GM19455 (cell line): ENCODE results near the gene SYNGR4.

Experiments used
- ATAC-seq: cut with Tn5 transposase; IDR thresholded peaks from one replicate; pipeline ENCODE4 v1.9.1; 2021; ENCODE audit not compliant: unreplicated experiment

Gene SYNGR4

DNA sequence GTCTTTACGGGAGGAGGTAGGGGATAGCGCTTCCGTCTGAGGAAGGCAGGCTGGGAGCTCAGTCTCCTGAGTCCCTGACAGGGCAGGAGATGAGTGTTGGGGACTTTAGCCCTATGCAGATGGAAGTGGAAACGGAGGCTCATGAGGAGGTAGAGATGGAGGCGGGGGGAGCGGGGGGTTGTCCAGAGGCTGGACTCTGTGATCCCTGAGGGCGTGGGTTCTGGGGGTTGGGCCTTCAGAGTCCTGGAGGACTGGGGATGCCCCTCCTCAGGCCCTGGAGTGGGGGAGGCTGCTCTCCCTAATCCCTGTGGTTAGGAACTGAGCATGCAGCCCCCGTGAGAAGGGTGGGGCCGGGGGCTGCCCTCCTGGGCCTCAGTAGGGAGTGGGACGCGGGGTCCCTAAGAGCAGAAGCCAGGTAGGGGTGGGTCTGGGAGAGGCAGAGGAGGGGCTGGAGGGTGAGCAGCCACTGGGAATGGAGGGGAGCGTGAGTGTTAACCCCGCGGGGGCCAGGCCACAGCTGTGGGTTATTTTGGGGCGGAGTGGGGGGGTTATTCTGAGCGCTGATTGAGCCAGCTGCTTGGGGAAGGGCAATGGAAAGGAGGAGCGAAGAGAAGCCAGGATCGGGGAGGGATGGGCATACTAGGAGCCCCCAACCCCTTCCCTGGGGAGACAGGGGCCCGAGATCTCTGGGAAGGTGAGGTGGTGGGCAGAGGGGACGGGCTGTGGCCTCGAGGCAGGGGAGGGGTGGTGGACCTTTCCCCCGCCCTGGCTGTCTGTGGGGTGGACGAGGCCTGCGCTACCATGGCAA lies 32.1 kb downstream of the SYNGR4 start:
- ATAC-seq, result no peak

DNA sequence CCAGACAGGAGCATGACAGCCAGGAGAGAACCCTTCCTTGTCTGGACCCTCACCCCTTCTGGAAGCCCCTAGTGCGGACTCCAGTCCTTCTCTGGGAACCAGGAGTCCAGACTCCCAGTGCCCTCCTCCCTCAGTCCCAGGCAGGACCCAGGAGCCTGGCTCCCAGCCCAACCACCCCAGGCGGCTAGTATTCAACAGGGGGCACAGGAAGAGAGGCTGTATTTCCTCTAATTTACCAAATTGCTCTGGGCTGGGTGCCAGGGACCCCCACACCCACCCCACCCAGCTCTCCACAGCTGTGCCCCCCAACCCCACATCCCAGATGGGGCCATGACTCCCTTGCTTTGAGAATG lies 32.6 kb downstream of the SYNGR4 start:
- ATAC-seq, result no peak

DNA sequence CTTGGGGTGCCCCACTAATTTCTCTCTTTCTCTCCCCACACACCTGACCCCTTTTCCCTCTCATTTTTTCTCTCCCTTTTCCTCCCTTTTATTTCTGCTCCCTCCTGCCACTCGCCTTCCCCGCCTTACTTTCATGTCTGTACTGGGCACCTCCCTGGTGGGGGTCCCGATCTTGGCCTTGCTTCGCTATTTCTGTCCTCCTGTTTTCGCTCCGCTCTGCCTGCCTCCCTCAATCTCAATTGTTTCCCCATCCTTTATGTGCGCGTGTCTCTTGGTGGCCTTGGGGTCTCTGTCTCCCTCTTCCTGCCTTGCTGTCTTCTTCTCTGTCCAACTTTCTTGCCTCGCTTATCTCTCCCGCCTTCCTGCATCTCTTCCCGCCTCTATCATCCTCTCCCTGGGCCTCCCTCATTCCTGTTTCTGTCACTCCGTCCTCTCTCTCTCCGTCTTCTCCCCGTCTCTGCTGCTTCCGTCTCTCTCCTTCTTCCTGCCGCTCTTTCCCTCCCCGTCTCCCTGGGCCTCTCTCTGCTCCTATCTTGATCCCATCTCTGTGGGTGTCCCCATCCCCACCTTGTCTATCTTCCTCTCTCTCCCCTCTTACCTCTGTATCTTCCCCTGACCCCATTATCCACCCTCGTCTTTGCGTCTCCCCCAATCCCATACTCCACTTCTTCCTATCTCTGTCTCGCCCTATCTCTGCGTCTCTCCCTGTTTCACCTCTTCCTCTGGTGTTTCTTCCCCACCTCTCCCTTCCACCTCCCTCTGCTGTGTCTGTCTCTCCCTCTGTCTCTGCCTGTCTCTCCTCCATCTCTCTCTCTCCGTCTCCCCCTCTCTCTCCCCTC lies 33.3 kb downstream of the SYNGR4 start:
- no peak for ATAC-seq

- no peak for ATAC-seq
These were observed 33.9 kb downstream of the SYNGR4 start for GRCh38 chr19:48398102-48398374.

DNA sequence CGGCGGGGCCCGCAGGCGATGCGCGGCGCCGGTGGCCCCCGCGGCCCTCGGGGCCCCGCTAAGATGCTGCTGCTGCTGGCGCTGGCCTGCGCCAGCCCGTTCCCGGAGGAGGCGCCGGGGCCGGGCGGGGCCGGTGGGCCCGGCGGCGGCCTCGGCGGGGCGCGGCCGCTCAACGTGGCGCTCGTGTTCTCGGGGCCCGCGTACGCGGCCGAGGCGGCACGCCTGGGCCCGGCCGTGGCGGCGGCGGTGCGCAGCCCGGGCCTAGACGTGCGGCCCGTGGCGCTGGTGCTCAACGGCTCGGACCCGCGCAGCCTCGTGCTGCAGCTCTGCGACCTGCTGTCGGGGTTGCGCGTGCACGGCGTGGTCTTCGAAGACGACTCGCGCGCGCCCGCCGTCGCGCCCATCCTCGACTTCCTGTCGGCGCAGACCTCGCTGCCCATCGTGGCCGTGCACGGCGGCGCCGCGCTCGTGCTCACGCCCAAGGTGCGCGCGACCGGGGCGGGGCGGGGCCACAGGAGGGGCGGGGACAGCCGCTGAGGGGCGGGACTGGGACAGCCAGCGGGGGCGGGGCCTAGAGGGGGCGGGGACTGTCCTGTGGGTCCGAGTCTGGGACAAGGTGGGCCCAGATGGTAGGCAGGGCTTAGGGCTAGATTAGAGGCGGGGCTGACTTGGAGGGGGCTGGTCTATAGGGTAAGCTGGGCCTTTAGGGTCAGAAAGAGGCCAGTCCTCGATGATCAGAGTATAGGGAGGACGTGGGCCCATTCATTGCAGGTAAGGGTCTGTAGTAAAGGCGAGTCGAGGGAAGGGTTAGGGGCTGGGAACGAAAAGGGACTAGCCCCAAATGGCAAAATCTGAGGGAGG lies 34.4 kb downstream of the SYNGR4 start:
- ATAC-seq, result no peak

DNA sequence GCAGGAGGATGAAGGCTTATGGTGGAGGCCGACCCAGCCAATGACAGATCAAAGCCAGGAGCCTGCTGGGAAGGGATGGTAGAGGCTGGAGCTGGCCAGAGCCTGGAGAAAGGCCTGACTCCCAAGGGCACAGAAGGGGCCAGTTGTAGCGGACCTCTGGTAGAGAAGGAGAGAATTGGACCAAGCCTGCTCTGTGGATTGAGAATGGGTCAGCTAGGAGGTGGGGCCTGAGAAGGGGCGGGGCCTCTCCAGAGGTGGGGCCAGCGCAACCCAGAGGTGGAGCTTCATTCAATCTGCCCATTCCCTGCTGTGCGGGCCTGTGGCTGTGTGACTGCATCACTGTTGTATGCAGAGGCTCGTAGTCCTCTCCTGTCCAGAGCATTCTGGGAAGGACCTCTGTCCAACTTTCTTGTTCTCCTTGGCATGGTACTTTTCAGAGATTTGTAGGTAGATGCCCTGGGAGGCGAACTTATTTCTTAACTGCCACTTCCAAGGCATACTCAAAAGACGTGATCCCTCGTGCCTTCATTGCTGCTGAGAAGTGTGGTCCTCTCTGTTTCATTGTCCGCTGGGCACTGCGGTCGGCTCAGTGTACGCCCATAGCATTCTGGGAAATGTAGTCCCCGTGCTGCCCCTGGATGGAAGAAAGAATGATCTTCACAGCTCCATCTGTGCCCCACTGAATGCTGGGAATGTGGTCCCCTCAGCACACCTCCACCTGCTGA lies 36.0 kb downstream of the SYNGR4 start:
- ATAC-seq, result no peak

- no peak for ATAC-seq
These were observed 37.1 kb downstream of the SYNGR4 start for GRCh38 chr19:48401287-48401686.

- no peak for ATAC-seq
These were observed 39.4 kb downstream of the SYNGR4 start for GRCh38 chr19:48403606-48404005.

GRCh38 chr19:48405010-48405659 lies 41.0 kb downstream of the SYNGR4 start:
- ATAC-seq, result no peak

DNA sequence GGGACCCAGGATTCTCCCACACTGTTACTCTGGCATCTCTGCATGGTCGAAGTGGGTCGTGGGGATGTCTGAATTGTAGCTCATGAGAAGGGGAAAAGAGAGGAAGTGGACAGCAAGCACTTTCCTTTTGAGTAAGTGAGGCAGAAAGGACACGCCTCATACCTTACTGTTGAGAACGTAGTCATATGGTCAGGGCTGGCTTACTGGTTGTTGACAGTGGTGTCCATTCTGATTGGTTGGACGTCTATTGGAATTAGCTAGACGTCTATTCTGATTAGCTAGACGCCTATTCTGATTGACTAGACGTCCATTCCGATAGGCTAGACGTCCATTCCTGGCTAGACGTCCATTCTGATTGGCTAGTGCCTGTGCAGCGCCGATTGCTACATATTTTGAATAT lies 41.7 kb downstream of the SYNGR4 start:
- no peak for ATAC-seq

DNA sequence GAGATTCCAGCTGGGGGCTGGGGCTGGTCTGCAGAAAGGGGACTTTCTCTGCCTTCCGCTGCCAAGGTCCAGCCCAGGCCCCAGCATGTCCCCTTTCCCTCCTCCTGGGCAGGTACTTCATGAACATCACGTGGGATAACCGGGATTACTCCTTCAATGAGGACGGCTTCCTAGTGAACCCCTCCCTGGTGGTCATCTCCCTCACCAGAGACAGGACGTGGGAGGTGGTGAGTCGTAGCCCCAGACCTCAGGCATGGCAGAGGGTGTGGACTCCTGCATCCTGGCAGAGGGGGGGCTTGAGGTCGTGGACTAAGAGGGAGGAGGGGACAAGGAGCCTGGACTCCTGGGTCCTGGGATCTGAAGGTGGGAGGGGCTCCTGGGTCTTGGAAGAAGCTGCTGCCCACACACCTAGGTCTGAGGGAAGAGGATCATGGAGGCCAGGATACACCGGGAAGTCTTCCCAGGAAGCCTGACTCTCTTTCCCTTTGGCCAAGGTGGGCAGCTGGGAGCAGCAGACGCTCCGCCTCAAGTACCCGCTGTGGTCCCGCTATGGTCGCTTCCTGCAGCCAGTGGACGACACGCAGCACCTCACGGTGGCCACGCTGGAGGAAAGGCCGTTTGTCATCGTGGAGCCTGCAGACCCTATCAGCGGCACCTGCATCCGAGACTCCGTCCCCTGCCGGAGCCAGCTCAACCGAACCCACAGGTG lies 49.9 kb downstream of the SYNGR4 start:
- no peak for ATAC-seq

- no peak for ATAC-seq
These were observed 51.2 kb downstream of the SYNGR4 start for GRCh38 chr19:48415395-48415794.

- ATAC-seq, result no peak
These were observed 51.6 kb downstream of the SYNGR4 start for GRCh38 chr19:48415806-48416221.

DNA sequence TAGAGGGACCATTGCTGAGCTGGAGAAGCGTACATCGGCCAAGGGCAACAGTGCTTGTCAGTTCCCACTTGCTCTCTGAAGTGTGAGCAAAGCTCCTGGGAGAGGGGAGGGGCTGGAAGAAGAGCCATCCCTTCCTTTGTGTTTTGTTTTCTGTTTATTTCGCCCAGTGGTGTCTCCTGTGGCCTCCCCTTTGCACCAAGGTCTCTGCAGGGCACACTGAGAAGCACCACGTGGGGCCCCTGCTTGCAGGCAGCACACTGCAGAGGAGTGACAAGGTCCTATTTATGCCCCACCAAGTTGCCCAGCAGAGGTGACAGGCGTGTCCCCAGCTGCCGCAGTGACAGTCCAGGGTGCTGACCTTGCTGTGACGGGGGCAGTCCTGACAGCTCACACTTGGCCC lies 53.3 kb downstream of the SYNGR4 start:
- ATAC-seq, result no peak

DNA sequence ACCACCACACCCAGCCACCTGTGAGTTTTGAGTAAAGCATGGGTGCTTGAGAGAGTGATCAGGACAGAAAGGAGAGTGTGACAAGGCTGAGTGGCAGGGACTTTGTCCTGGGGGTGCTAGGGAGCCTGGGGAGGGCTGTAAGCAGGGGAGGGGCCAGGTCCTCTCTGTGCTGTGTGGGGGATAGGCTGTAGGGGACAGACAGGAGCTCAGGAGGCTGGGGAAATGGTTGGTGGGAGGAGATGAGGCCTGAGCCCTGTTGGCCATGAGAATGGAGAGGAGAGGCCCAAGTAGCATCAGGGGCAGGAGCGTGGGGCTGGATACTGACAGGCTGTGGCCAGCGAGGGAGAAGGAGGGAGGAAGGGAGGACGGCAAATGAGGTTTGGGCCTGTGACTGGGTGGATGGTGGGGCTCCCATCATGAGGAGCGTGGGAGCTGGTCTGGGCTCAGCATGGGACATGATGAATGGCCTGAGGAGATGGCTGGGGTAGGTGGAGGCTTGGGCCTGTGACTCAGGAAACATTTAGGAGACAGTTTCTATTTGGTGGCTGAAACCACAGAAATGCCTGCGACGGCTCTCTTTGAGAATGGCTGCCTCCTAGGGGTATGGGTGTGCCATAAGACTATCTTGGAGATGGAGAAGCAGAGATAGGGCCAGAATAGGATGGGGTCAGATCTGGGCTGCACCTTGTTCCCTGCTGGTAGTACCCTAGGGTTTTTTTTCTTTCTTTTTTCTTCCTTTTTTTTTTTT lies 54.3 kb downstream of the SYNGR4 start:
- ATAC-seq, result no peak

- peak; percentile 59 for ATAC-seq
These were observed 55.2 kb downstream of the SYNGR4 start for GRCh38 chr19:48419158-48419920.

DNA sequence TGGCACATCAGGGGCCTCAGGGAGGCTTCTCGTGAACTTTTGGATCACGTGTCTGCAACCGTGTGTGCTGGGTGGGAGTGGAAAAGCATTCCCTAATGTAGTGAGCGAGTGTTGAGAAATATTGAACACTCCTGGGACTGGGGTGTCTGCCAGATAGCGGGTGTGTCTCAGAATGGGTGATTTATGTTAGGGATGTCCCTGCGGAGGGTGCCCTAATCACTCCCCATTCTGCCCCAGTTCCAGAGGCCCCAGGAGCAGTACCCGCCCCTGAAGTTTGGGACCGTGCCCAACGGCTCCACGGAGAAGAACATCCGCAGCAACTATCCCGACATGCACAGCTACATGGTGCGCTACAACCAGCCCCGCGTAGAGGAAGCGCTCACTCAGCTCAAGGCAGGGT lies 57.4 kb downstream of the SYNGR4 start:
- no peak for ATAC-seq

DNA sequence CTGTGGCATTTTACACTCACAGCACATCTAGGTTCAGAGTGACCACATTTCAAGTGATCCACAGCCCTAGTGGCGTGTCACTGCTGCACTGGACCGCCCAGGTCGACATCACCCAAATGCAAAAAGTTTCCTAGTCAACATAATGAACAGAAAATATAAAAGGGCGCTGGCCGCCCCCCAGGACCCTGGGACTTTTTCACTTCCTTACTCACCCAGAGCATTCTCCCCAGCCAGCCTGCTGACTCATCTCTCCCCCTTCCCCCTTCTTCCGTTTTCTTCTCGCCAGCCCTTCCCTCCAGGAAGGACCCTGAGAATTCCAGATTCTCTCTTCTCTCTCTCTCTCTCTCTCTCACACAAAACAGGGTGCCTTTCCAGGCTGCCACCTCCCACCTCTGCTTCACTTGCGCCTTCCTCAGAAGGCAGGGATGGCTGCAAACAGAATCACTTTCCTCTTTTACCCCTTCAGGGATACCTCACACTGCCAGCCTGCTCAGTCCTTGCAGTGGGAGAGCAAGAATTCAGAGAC lies 60.6 kb downstream of the SYNGR4 start:
- no peak for ATAC-seq
